Activated CD8-positive, alpha-beta memory T cell treated with anti-CD3 and anti-CD28 coated beads, Interleukin-2, amount 50 U/mL, for 24 hours (primary cell): ENCODE data around the gene ADARB1.
A peak's percentile ranks its signal among the peaks of the same experiment; 100 is the strongest.

Experiments
- DNase-seq: peaks from one replicate; pipeline ENCODE4 v3.0.0-alpha.2; 2020; ENCODE audit errors: extremely low read depth

Gene ADARB1

DNA sequence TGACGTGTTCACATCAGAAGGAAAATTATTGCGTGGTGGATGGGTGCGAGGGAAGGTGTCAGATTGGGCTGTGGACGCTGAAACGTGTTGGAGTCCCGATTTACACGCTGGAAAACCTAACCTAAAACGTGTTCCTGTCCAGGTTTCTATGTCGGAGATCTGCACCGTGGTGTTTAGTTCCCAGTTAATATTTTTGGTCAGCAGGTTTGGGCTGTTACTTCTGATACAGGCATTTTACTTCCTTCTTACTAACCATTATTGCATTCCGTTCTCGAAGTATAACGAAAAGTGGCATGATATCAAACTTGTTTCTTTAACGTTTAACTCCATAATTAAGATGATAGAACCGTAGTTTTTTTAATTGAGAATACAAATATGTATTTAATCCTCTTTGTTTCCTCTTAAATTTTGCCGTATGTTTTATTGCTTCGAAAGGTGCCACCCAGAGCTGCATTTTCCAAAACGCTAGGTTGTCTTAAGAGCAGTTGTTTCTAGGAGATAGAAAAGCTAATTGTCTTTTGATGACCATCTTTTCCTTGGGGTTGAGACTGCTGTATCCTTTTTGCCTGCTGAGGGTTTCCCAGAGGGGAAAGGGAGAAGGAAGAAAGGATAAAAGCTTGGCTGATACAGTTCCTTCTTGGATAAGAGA, 1.3 kb downstream of the ADARB1 start:
- no peak for DNase-seq

DNA sequence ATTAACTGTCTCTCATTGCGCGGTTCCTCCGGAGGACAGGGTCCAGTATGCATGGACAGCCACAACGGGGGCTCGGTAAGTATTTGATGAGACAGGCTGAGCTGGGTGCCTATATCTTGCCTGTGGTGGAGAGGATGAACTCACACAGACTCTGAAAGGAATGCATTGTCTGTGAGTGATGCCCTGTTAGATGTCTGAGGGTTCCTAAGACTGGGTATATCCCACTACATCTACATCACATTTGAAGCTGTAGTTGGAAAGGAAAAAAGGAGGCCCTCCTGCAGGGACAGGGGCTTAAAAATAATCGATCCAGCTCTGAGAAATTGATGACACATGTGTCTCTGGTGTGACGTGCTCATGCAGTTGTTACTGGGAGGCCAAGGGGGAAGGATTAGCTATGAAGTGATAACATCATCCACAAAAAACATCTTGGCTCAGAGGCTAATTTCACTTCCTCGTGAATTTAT, 1.9 kb downstream of the ADARB1 start:
- no peak for DNase-seq

DNA sequence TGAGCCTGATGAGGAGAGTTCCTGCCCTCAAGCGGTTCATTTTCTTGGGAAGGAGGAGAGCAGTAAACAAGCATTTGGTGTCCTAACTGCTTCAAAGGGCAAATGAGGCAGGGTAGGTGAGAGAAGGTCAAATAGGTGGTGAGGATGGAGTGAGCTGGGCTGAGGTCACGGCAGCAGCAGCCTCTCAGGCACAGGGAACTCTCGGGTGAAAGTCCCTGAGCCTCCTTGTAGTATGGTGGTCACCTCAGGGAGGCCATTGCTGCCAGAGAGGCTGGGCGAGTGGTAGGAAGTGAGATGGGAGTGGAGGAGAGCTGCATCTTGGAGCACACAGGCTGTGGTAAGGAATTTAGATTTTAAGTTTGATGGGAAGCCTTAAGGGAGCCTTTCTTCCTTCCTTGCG, 4.0 kb downstream of the ADARB1 start:
- no peak for DNase-seq

DNA sequence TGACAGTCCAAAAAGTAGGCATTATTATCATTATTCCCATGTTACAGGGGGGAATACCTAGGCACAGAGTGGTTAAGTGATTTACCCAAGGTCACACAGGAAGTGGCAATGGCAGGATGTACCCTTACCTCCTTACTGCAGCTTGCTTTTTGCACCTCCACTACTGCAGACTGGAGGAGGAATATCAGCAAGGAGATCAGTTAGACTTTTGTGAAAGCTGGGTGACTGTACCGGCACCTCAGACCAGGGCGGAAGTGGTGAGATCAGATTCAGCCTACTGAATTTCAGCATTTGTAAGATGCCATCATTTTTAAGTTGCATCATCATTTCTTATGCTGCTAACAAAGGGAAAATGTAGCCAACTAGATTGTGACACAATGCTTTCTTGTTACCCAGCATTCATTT, 4.5 kb downstream of the ADARB1 start:
- DNase-seq = peak; percentile 52

DNA sequence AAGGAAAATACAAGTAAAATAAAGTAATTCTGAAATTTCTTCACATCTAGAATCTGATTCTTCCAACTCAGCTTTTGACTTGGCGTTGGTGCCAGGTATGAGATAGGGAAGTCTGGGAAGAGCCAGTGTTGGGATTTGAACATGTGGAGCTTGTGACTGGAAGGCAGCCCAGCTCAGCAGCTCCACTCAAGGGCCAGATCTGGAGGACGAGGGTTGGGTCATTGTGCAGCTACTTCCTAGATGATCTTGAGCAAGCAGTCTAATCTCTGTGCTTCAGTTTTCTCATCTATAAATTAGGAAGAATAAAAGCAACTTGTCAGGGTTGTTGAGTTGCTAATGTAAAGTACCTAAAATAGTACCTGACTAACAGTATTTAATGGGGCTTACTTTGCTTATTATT, 5.0 kb downstream of the ADARB1 start:
- no peak for DNase-seq

DNA sequence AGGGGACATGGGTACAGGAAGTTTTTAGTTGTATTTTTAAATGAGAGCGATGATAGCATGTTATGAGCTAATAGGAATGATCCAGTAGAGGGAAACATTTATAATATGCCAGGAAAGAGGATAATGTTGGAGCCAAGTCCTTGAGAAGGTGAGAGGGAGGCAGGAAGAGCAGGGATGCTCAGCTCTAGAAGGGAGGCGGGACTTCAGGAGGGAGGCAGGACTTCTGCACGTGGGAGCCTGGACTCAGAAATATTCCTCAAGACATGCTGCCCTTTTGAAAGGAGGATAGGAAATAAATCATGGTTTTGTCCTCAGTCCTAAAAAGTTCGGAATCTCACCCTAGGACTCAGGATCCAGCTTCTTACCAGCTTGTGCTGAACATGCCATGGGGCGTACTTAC, 5.9 kb downstream of the ADARB1 start:
- no peak for DNase-seq

DNA sequence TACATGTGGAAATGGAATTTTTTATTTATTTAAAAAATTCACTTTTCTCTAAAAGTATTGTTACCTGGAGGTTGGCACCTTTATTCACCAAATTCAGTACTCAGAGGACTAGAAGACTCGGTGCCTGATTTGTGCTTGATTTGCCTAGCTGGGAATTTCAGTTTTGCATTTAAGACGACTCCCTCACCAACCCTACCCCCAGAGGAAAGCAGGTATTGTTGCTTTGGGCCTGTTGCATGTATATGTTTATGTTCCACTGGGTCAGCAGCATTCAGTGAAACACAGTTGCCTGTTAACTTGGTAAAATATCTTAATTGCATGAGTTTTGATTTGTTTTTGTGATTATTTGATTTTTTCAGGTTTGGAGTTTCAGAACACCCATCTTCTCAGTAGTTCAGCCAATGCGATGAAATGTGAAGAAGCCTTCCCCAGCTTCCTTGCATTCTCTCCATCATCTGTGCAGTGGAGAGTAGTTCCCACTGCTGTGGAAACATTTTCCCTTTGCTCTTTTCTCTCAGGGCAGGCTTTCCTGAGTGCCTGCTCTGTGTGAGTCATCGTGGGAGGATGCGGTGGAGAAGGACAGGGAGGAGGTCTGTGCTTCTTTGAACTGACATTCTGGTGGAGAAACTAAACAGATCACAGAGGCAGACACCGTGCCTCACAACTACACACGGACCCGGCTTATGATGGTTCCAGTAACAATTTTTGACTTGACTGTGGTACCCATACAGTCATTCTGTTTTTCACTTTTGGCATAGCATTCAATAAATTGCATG, 6.4 kb downstream of the ADARB1 start:
- no peak for DNase-seq

DNA sequence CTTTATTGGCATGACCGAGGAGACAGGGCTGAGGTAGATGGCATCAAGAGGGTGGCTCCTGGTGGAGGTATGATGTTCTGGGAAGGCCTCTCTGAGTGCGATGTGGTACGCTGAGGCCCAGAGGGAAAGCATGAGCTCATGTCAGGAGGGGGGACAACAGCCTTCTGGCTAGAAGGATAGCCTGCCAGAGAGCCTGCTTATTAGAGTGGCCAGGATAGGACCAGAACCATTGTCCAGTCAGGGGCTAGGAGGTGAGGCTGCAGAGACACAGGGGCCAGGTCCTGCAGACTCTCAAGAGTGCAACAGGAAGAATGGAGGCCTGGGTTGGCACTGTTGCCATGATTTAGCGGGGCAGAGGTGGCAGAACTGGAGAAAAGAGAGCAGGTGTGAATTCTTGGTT, 7.3 kb downstream of the ADARB1 start:
- no peak for DNase-seq

DNA sequence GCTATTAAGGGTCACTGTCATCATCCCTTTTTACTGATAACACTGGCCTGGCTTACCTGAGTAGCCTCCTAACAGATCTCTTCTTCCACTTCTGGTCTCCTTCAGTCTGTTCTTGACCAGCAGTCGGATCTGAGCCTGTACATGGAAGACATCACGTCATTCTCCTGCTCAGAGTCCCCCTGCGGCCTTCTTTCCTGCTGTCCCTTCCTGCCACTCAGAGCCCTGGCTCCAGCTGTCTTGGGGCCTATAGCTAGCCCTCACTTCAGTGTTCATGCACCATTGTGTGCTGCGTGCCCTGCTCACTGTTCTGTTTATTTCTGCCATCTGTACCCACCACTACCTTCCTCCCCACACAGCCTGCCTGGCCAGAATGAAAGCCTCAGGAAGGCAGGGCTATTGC, 8.4 kb downstream of the ADARB1 start:
- DNase-seq = no peak

DNA sequence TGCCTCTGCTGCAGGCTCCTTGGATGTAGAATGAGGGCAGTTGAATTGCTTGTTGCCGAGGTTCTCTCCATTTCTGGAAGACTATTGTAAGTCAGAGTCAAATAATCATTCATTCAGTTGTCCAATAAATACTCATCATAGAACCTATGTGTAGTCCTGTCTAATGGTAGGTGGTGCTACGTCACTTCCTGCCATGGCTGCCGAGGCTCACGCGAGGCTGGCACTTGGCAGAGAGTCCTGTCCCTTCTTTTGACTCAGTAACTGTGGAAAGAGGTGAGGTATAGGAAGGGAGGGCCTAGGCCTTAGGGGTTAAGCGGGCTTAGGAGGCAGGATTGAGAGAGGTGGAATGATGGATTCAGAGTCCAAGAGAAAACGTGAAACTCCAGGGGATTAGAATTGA, 9.7 kb downstream of the ADARB1 start:
- no peak for DNase-seq

DNA sequence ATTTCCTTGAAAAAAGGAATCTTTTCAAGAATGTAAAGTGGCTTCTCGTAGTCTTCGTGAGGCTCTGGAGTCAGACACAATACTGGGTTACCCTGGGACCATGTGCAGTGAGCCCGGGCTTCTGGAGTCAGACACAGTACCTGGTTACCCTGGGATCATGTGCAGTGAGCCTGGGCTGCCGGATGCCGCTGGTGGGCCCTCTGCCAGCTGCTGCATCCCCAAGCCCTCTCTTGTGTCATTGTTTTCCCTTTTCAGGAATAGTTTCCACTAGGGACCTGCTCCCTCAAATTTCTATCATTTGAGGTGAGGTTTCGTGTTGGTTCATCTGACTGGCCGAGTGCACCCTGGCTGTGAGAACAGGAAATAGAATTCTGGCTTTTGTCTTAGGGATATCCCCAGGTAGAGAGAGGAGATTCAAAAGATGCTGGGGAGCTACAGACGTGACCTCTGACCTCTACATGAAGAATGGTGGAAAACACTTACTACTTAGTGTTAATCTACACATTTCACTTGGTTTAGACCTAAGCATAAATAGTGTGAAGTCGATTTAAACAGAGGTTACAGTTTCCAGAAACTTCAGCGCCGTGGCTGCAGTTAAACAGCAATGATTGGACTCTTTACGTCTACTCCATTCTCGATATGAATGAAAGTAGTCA, 10.6 kb downstream of the ADARB1 start:
- no peak for DNase-seq

DNA sequence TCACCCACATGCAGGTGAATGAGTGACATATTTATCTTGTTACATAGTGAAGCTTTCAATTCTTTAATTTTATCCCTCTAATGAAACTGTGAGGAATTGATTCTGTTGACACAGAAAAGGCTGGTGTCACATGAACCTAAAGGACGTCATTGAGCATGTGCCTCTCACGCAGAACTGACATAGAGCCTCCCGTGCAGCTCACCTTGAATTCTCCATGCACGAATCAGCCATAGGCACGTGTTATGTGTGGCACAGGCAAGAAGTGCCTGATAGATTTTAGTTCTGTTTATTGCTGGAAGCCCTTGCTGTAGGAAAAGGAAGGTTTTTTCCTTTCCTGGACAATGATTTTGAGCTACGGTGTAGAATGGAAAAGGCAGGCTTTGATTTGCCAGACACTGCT, 11.3 kb downstream of the ADARB1 start:
- DNase-seq = no peak

DNA sequence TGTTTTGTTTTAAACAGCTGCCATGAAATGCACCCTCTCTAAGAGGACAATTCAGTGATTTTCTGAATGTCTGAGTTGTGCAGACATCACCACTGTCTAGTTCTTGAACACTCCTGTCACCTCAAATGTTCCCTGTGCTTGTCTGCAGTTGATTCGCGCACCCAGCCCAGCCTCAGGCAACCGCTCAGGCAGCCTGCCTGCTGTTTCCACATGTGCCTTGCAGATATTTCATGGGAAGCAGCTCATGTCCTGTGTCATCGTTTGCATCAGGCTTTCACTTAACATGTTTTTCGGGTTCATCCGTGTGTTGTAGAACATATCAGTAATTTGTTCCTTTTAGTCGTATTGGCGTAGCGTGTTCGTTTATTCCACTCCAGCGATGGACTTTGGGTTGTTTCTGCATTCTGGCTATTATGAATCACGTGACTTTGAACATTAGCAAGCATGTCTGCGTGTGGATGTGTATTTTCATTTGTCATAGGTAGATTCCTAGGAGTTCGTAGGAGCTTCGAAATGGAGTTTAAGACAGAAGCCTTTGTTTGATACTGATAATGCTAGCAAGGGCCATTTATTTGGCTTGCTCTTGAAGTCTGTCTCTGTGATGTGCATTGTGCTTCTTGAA, 12.1 kb downstream of the ADARB1 start:
- DNase-seq = no peak

DNA sequence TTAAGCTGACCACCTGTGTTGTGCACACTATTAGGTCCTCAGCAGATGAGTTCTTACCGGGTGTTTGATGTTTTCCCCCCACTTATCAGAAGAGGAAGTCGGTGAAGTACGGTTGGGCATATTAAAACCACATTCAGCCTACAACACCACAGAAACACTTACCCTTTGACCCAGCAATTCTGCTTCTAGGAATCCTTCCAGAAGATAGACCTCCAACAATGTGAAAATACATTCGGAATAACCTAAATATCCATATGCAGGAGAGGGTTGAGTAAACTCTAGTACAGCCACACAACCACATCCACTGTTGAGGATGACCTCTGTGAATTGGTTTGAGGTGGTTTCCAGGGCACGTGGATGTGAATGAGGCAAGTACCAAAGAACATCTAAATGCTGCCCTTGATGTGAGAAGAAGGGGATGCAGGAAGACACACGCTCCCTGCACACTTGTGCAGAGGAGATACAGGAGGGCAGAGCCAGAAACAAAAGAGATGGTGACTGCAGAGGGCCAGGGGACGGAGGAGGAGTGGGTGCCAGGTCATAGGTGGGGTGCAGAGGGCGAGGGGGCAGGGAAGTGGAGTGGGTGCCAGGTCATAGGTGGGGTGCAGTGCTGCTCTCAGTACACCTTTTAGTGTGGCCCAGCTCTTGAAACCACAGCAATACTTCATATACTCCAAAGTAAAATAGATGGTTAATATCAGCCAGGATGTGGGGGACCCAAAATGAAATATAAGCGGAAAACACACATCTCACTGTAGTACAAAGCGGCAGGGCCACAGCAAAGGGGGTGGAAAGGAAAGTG, 12.8 kb downstream of the ADARB1 start:
- DNase-seq = no peak

DNA sequence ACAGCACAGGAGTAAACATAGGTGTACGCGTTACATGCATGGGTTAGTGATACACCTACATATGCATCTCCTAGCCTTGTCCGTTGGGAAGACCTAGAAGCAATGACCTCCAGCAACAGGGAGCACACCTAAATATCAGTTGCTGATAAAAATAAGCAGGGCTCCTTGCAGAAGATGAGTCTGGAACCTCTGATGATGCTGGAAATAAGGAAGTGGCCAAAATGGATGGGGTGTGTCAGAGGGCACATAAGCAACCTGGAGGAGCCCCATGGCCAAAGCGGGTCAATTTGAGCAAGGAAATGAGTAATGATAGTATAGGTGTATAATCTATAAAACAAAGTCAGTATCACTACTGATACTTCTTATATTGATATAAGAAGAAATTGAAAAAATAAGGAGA, 13.7 kb downstream of the ADARB1 start:
- DNase-seq = no peak

DNA sequence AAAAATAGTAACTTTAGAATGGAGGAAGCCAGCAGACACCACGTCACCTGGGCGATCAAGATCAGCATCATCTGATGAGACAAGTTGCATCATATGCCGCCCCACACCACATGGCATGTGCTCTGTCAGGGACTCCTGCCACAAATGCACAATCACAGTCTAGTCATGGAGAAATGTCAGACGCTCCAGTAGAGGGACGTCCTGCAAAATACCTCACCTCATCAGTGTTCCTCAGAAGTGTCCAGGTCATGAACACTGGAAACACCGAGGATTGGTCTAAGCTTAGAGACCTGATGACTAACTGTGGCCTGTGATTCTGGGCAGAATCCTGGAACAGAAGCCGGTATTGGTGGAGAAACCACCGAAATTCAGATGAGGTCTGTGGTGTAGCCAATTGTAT, 14.3 kb downstream of the ADARB1 start:
- DNase-seq = no peak

DNA sequence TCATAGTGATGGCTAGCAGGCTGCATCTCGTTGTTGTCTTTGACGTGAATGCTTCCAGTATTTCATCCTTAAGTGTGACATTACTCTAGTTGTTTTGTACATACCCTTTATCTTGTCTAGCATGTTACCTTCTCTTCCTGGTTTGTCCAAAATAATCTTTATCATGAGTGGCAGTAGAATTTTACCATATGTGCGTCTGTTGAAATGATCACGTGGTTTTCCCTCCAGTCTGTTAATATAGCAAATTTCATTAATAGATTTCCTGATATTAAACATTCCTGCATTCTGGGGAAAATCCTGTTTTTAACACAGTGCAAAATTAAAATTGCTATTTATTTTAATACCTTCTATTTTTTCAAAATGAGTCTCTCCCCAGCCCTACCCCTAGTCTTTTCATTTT, 15.6 kb downstream of the ADARB1 start:
- no peak for DNase-seq

DNA sequence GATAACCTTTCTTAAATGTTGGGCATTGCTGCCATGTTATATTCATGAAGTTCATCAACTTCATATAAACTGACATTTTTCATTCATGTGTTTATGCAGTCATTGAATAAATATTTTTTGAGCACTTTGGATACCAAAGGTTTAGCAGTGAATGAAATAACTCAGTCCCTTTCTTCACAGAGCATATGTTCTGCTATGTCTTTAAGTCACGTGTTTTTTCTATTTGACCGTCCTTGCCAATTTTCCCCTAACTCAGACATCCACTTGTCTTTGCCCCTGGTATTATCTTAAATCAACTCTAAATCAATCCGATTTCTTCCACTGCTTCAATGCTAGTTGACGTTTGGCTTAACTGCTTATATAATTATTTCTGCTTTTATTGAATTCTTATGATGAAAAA, 16.6 kb downstream of the ADARB1 start:
- DNase-seq = no peak

DNA sequence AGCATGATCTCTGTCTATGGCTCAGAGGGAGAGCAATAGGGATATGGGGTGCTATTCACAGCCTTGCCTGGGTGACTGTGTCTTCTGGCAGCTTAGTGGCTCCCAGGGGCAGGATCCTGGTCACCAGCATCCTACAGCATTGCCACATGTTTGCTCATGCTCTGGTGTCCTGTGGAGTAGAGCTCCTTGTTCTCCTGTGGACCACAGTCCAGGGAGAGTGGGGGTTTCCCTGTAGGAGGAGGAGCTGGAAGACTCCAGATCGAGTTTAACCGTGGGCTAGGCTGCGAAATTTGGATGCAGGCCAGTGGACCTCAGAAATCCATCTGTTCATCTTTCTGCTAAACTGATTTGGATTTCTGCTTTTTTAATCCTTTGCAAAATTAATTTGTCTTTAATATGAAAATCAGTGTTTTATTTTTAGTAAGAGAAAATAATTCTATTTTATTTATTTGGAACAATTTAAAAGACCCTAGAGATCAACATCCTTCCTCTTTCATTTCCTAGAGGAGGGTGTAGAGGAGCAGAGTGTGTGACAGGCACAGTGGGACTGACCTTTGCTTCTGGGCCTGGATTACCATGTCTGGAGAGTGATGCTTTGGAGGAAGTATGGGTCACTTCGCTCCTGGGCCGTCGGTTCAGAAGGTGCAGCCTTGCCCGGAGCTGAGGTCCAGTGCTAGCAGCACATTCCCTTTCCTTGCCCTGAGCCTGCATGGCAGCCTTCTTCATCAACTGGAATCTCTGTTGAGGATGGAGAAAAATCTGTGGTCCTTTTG, 17.4 kb downstream of the ADARB1 start:
- no peak for DNase-seq

DNA sequence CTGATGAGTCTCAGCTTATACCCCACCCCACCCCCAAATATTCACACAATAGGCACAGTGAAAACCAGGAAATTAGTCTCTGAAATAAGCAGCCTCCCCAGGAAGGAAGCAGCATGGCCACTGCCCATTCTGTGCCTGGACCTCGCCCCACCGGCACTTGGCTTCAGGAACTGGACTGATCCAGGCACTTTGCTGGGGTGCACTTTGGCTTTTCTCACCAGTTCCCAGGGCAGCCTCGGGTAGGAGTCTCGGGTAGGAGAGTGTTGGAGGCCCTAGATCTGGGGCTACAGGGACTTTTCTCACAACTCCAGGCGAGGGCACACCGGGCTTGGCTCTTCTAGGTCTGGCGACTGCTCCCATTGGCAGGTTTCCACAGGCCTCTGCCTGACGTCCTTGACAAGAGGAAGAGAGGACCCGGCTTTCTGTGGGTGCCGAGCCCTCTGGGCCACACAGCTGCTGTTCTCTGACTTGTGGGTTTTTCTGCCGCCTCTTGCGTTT, 18.7 kb downstream of the ADARB1 start:
- no peak for DNase-seq

DNA sequence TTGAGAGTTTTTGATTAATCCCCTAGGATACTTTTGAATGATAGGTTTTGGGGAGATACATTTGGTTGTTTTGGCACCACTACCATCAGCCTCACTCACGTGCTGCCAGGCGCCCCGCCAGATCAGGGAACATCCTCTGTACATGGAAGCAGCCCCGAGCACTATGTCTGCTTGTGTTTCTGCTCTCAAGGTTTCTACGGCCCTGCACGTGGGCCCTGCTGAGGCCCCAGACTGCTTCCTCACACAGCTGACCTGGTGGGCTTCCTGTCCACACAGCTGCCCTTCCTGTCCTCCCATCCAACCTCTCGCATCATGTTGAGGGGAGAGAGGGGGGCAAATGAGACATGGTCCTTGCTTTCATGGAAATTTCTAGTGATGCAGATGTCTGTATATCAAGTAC, 20.0 kb downstream of the ADARB1 start:
- no peak for DNase-seq
